H1 (cell line): ENCODE measurements around the gene OR11L1. TPM values are rescaled to one million over a fixed set of nuclear protein-coding genes. Genes with fewer than 3 reads are reported as not detected.

Source experiments
- POU5F1 ChIP-seq: IDR thresholded peaks from 2 replicates; pipeline ENCODE4 v1.6.1; 2011; ENCODE audit warnings: low read depth, mild to moderate bottlenecking, low read length, moderate library complexity
- SP1 ChIP-seq: IDR thresholded peaks from 2 replicates; pipeline ENCODE4 v1.6.1; 2011; ENCODE audit warnings: low read depth, low read length
- polyA plus RNA-seq, 7 experiments: library from polyadenylated mRNA; depleted of rRNA in 3 of 7; stranded (reverse) in 5 of 7; unstranded in 2 of 7; fragments of >200 nt in 5 of 7; fragments of 200-250 nt in 2 of 7; gene quantifications; 1 replicate in 5 of 7; 2 replicates in 1 of 7; 4 replicates in 1 of 7; pipeline versions ENCODE4 v1.2.1 to v1.2.3, GENCODE V29; 2011 to 2013; ENCODE audit warnings: missing spikeins in 2 of 7, mixed read lengths in 2 of 7
- total RNA-seq: library from RNA; stranded (reverse); fragmentation: NEBNext Ultra II Directional; extraction: Animal tissue kit (Norgen Biotek cat#: 25700); gene quantifications from 2 replicates; pipeline ENCODE4 v1.2.1, GENCODE V29; 2021

The OR11L1 gene
- total and polyA plus RNA-seq, 2 of the 8 experiments (the other 6 are each of a cell fraction or from before 2014, with no cell fraction given): not detected

GRCh38 chr1:247845011-247845692 is 3.5 kb upstream of the OR11L1 start (continued):
- no peak for TF ChIP-seq SP1
- TF ChIP-seq POU5F1: no peak
